Measurements from ENCODE around the gene DHRS4.
"Not testable (repeated sequence)": the region's sequence is repeated elsewhere in the genome, so short reads cannot be mapped to it uniquely, and the experiment has no call there.

The DHRS4 gene

DNA sequence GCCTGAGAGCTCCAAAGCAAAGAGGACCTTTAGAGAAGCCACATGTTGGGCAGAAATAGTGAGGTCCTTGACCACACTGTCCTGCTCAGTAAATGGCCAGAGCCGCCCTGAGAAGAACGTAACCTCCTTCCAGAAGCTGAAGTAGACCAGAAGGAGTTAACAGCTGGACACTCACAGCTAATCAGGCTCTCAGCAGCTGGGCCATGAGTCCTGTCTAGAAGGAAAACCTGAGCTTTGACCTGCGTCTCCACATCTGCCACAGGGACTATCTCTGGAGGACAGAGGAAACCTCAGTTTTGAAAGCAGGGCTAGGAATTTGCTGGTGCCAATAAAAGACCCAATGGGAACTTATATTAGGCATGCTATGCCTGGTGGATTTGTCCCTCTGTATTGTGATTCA, 12.3 kb upstream of the DHRS4 start:
- DNase-seq (ENCODE audit: low read depth) = no peak

DNA sequence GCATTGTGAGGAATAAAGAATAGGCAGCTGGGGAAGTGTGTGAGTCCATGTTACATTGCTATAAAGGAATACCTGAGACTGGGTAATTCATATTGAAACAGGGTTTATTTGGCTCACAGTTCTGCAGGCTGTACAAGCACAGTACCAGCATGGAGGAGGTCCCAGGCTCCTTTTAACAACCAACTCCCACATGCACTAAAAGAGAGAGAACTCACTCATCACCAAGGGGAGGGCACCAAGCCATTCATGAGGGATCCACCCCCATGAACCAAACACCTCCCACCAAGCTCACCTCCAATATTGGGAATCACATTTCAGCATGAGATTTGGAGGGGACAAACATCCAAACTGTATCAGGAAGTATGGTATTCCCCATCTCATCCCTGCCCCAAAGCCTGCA, 11.9 kb upstream of the DHRS4 start:
- DNase-seq (ENCODE audit: low read depth) = no peak

DNA sequence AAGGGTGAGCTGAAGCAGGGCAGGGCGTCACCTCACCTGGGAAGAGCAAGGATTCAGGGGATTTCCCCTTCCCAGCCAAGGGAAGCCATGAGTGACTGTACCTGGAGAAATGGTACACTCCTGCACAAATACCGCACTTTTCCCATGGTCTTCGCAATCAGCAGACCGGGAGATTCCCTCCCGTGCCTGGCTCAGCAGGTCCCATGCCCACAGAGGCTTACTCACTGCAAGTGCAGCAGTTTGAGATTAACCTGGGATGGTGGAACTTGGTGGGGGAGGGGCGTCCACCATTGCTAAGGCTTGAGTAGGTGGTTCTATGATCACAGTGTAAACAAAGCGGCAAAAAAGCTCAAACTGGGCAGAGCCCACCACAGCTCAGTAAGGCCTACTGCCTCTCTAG, 11.0 kb upstream of the DHRS4 start:
- no peak for DNase-seq (ENCODE audit: low read depth)

DNA sequence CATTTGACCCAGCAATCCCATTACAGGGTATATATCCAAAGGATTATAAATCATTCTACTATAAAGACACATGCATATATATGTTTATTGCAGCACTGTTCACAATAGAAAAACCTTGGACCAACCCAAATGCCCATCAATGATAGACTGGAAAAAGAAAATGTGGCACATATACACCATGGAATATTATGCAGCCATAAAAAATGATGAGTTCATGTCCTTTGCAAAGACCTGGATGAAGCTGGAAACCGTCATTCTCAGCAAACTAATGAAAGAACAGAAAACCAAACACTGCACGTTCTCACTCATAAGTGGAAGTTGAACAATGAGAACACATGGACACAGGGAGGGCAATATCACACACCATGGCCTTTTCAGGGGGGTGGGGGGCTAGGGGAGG, 4.5 kb upstream of the DHRS4 start:
- DNase-seq (ENCODE audit: low read depth) = not testable (repeated sequence)

DNA sequence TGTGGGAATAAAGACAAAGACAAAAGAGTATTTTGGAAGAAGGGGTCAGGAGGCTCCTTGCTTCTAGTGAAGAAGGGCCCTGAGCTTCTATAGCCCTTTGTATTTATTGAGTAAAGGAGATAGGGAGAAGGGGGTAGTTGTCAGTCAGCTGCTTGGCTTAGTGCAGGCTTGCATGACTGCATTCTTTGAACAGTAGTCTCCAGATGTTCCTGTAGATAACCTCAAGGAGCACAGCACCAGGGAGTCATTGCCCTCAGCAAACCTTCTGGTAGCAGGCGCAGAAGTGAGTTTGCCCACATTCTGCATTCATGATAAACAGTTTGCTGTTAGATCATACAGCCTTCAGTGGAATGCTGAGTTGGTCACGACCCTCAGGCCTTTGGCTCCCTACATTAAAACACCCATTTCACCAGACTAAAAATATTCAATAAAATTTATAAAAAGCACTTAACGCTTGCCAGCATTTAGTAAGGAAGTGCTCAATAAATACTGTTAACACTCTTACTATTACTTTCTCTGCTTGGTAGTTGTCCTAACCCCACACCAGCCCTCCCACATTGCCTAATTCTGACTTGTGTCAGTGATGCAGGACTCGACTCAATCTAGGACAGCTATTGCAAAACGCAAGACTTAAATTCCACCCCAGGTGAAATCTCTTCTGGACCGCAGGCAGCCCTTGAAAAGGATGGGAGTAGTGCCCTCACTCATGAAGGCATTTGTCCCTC, 3.0 kb upstream of the DHRS4 start:
- no peak for DNase-seq (ENCODE audit: low read depth)

DNA sequence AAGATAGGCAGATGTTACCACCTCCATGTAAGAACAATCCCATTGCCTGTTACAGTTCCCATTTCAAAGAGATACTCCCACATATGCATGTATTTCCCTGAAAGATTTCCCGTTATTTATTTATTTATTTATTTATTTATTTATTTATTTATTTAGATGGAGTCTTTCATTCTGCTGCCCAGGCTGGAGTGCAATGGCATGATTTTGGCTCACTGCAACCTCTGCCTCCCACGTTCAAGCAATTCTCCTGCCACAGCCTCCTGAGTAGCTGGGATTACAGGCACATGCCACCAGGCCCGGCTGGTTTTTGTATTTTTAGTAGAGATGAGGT, 2.5 kb upstream of the DHRS4 start:
- DNase-seq (ENCODE audit: low read depth) = not testable (repeated sequence)

DNA sequence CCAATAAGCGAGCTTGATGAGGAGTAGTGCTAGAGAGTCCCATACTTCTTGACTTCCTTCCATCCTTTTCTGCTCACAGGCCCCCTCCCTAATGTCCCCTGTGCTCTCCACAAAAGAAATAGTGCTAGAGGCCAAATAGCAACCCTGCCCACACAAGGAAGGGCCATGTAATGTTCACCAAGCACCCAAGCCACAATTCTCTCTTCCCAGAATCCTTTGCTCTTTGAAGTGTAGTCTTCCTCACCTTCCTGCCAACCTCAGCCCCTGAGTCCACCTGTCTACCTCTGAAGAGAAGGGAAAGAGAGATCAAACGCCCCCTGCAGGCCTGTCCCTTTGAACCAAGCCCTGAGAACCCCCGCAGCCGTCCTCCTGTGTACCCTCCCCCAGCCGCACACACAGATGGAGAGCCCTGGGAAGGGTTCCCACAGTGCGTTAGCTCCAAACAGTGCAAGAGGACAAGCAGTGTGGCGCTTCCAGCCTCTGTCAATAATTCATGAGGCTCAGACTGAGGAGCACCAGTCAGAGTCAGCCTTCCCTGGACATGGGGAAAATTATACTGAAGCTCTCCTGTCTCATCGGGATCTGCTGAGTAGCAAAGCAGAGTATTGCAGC, 1.9 kb upstream of the DHRS4 start:
- DNase-seq (ENCODE audit: low read depth) = no peak

DNA sequence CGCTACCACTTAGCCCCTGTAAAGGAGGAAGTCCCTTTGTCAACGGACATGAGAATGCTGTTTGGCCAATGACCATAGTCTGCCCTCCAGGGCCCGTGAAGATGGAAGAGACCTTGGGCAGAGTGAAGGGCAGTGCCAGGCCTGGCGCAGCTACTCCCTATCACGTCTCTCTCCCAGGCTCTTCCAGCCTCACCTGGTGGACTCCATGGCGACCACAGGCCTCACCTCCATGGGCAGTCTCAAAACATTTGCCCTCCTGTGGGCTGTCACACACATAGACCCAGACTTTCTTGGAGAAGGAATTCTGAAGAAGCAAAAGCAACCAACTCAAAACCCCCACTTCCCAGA, 480 bp upstream of the DHRS4 start:
- DNase-seq (ENCODE audit: low read depth) = not testable (repeated sequence)

DNA sequence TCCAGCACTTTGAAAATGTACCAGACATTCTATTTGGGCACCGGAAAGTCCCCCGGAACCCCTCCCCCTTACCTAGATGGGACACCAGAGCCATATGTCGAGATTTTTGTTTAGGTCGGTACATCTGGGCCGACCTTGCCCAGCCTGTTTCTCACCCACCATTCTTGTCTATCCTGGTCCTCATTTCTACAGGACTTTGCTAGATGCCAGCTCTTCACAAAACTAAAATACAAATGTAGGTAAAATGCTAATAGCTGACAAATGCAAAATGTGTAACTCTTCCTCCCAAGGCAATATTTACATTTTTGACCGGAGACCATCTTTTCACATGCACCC, 677 bp downstream of the DHRS4 start:
- not testable (repeated sequence) for DNase-seq (ENCODE audit: low read depth)

DNA sequence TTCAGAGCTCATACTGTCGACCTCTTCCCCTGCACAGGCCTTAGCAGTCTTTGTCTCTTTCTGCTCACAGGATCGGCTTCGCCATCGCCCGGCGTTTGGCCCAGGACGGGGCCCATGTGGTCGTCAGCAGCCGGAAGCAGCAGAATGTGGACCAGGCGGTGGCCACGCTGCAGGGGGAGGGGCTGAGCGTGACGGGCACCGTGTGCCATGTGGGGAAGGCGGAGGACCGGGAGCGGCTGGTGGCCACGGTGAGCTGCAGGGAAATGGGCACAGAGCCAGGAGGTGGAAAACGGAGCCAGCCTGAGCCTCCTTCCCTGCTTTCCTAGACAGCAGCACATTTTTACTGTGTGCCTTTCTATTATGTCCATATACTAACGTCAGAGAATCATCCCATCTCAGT, 1.4 kb downstream of the DHRS4 start:
- DNase-seq (ENCODE audit: low read depth) = not testable (repeated sequence)

DNA sequence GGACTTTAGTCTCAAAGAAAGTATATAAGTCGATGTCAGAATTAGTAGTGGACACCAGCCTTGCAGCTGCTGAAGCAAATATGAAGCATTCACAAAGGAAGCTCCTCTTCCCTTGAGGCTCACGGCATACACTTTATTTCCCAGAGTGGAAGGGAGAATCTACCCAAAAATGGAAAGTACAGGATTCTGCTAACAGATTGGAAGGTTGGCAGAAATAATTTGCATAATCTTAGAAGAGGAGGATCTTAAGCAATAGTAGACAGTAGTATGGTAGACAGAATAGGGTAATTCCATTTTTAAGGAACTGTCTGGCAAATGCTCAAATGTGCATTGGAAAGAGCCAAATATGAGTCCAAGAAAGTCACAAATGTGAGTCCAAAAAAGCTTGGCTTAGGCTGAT, 2.2 kb downstream of the DHRS4 start:
- DNase-seq (ENCODE audit: low read depth) = not testable (repeated sequence)

DNA sequence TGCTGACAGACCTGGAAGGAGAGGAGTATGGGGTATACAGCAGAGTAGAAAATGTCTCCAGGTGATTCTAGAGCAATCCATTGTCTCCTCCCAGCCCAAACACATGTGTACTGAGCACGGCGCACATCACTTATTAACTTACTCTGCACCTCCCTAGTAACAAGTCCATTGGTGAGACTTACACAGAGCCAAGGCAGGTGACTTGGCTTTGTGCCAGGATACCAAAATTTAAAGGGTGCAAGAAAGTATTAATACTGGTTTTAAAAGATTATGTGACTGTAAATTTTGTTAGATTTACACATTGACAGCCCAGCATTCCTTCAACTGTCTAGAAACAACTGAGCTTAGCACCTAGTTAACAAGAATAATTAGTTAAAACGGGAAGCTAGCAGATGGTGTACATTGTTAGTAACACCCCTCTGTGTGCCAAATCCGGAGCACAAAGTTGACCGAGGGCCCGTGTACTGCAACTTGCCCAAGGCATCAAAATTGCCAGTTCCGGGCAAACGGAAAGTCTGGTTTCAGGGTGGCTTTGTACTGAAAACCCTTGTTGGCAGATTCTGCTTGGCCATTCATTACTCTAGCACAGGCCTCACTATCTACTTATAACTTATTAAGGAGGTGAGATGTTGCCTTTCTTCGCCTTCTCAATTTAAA, 4.5 kb downstream of the DHRS4 start:
- DNase-seq (ENCODE audit: low read depth) = not testable (repeated sequence)

DNA sequence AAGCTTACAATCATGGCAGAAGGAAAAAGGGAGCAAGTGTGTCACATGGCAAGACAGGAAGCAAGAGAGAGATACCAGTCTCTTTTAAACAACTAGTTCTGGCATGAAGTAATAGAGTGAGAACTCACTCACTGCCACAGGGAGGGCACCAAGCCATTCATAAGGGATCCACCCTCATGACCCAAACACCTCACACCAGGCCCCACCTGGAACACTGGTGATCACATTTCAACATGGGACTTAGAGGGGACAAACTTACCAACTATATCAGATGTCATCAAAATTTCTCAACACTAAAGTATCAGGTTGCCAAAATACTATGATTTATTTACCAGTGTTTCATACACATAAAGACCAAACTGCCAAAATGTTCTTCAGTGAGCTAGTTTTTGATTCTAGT, 7.3 kb downstream of the DHRS4 start:
- not testable (repeated sequence) for DNase-seq (ENCODE audit: low read depth)

DNA sequence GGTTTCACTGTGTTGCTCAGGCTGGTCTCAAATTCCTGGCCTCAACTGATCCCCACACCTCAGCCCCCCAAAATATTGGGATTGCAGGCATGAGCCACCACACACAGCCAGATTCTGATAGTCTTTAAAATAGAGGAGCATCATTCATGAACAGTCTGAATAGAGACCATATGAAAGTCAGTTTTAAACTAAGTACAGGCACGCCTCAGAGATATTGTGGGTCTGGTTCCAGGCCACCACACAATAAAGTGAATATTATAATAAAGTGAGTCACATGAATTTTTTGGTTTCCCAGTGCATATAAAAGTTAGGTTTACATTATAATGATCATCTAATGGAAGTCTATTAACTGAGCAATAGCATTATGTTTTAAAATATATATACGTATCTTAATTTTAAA, 8.1 kb downstream of the DHRS4 start:
- not testable (repeated sequence) for DNase-seq (ENCODE audit: low read depth)

DNA sequence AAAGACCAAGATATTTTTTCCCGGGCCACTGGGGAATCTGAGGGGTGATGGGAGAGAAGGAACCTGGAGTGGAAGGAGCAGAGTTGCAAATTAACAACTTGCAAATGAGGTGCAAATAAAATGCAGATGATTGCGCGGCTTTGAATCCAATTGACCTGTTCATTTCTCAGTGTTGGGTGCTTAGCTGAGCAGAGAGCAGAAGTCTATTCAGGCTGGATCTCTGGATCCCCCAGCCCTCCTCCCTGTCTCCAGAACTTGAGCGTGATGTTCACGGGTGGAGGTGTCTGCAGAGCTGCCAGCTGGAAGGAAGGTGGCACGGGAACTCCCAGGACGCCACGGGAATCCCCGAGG, 15.5 kb downstream of the DHRS4 start:
- DNase-seq (ENCODE audit: low read depth) = not testable (repeated sequence)

DNA sequence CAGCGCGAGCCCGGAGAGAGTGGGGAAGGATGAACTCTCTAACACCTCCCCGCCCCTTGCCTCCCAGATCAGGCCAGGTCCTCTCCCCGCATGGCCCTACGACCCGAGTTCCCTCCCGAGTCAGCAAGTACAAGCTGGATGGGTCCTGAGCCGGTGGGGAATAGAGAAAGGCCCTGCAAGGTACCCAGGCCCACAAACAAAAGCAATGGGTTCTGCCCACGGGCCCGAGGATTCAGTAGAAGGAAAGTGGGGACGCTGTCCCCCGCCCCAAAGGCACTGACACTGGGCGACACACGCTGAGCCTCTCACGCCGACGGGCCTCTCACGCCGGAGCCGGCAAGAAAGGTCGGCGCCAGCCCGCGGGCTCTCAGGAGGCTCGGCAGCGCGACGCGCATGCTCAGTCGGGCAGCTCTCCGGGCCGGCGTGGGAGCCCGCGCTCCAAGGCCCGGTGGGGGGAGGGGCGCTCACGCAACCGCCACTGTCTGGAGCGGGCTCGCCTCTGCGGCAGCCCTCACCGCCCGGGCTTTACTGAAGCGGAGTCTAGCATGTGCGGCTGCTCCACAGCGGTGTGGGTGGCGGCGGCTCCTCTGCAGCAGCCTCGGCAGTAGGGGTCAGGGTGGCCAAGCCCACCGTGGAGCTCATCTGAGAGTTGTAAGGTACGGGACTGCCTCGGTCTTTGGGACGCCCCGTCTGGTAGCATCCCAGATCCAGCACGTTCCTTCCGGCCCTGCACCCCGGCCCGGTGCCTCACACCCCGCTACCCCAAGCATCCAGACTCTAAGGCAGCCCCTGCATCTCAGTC, 16.1 kb downstream of the DHRS4 start:
- DNase-seq (ENCODE audit: low read depth) = not testable (repeated sequence)

DNA sequence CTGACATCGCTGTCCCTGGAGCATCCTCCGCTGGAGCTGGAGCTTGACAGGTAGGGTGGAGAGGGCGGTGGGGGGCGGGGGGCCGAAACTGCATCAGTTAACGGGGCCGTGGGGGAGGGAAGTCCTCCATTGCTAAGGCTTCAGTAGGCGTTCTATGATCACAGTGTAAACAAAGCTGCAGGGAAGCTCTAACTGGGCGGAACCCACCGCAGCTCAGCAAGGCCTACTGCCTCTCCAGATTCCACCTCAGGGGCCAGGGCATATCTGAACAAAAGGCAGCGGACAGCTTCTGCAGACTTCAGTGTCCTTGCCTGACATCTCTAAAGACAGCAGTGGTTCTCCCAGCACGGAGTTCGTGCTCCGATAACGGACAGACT, 16.7 kb downstream of the DHRS4 start:
- not testable (repeated sequence) for DNase-seq (ENCODE audit: low read depth)

DNA sequence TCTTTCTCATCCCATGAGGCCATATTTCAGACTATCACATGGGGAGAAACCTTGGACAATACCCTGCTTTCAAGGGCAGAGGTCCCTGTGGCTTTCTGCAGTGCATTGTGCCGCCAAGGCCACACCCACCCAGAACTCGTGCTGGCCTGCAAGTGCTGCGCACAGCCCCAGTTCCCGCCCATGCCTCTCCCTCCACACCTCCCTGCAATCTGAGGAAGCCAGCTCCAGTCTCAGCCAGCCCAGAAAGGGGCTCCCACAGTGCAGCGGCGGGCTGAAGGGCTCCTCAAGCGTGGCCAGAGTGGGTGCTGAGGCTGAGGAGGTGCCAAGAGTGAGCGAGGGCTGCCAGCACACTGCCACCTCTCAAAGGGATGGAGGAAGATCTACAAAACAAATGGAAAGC, 19.6 kb downstream of the DHRS4 start:
- DNase-seq (ENCODE audit: low read depth) = not testable (repeated sequence)

DNA sequence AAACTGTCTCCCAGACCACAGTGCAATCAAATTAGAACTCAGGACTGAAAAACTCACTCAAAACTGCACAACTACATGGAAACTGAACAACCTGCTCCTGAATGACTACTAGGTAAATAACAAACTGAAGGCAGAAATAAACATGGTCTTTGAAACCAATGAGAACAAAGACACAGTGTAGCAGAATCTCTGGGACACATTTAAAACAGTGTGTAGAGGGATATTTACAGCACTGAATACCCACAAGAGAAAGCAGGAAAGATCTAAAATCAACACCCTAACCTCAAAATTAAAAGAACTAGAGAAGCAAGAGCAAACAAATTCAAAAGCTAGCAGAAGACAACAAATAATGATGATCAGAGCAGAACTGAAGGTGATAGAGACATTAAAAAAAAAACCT, 20.5 kb downstream of the DHRS4 start:
- DNase-seq (ENCODE audit: low read depth) = not testable (repeated sequence)

DNA sequence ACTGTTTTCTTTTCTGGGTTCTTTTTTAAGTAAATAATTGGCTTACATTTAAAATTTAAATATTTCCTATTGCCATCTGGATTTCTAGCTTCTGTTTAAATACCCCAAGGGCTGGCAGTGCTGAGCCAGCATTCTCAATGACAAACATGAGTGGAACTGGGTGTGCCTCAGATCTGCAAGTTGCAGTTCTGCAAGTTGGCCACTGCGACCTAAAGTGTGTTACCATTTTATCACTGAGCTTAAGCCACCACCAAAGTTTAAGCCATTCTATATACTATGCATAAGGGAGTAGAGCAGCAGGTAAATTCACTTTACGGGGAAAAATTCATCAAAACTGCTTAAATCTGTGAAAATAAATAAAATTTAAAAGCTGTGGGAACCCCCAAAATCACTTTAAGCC, 23.6 kb downstream of the DHRS4 start:
- not testable (repeated sequence) for DNase-seq (ENCODE audit: low read depth)

DNA sequence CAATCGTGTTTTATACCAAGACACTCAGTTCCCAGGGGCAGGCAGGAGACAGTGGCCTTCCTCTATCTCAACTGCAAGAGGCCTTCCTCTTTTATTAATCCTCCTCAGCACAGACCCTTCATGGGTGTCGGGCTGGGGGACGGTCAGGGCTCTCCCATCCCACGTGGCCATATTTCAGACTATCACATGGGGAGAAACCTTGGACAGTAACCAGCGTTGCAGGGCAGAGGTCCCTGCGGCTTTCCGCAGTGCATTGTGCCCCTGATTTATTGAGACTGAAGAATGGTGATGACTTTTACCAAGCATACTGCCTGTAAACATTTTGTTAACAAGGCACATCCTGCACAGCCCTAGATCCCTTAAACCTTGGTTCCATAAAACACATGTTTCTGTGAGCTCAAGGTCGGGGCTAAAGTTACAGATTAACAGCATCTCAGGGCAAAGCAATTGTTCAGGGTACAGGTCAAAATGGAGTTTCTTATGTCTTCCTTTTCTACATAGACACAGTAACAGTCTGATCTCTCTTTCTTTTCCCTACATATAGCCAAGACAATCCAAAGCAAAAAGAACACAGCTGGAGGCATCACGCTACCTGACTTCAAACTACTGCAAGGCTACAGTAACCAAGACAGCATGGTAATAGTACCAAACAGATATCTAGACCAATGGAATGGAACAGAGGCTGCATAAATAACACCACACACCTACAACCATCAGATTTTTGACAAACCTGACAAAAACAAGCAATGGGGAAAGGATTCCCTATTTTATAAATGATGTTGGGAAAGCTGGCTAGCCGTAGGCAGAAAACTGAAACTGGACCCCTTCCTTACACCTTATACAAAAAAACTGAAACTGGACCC, 28.6 kb downstream of the DHRS4 start:
- DNase-seq (ENCODE audit: low read depth) = not testable (repeated sequence)

All from GM04504 (cell line).